ENCODE measurements around the gene NUPR1. TPM values are rescaled to one million over a fixed set of nuclear protein-coding genes. Genes with fewer than 3 reads are reported as not detected.

NUPR1 gene
- total and polyA plus RNA-seq, 2 of the 13 experiments (the other 11 are each of a cell fraction or from before 2014, with no cell fraction given) = 18.0 to 25.6 TPM

- TF ChIP-seq ZFP90 (CRISPR knock-in tag; IDR thresholded peaks at IDR 0.05; ENCODE audit: borderline replicate concordance) (no peak; the same call in 1 of the 2 replicates), RNF2 (conservative IDR thresholded peaks at IDR 0.05; ENCODE audit: low read depth) (peak; percentile 96), TBX3 (IDR thresholded peaks at IDR 0.05; ENCODE audit: borderline replicate concordance) (0 out of 2 replicates have a peak, but pooled peaks have one; percentile 53), ZNF451 (CRISPR knock-in tag; IDR thresholded peaks at IDR 0.05) (no peak), AHDC1 (CRISPR knock-in tag; IDR thresholded peaks at IDR 0.05; ENCODE audit: borderline replicate concordance) (no peak), ZNF101 (CRISPR knock-in tag; IDR thresholded peaks at IDR 0.05; ENCODE audit: borderline replicate concordance, low read depth) (no peak), ZHX1 (CRISPR knock-in tag; IDR thresholded peaks at IDR 0.05; ENCODE audit: low read depth) (no peak), KLF16 (CRISPR knock-in tag; IDR thresholded peaks at IDR 0.05) (0 out of 4 replicates have a peak, but pooled peaks of 1 of the 2 experiments have one; percentile 34), HNF1A (IDR thresholded peaks at IDR 0.05; ENCODE audit: low read depth) (peak; percentile 59), HNF1A (CRISPR knock-in tag; IDR thresholded peaks at IDR 0.05; ENCODE audit: borderline replicate concordance) (peak; percentile 66; the same call in 1 of the 2 replicates), ZNF253 (CRISPR knock-in tag; IDR thresholded peaks at IDR 0.05; ENCODE audit: borderline replicate concordance) (no peak; the same call in 1 of the 2 replicates), ONECUT2 (CRISPR knock-in tag; IDR thresholded peaks at IDR 0.05) (no peak), RELA (CRISPR knock-in tag; IDR thresholded peaks at IDR 0.05) (no peak; the same call in 1 of the 2 replicates)
Measured at GRCh38 chr16:28491970-28492474, 46.8 kb downstream of the NUPR1 start, which contains the start of gene CLN3 (continued).
